HG03060 (cell line): ENCODE measurements around the gene RAD18.

Source experiments
- ATAC-seq: cut with Tn5 transposase; IDR thresholded peaks from one replicate; pipeline ENCODE4 v1.9.1; 2021; ENCODE audit warnings: low read depth, moderate number of reproducible peaks; ENCODE audit not compliant: unreplicated experiment

RAD18 gene

GRCh38 chr3:8909160-8909559 lies 54.1 kb downstream of the RAD18 start:
- ATAC-seq = no peak

- ATAC-seq = no peak
Observed at GRCh38 chr3:8903191-8903590, 60.1 kb downstream of the RAD18 start.

- ATAC-seq = no peak
Observed at GRCh38 chr3:8900869-8901268, 62.4 kb downstream of the RAD18 start.

GRCh38 chr3:8899876-8900460 lies 63.3 kb downstream of the RAD18 start:
- no peak for ATAC-seq

- ATAC-seq = no peak
Observed at GRCh38 chr3:8895829-8896228, 67.4 kb downstream of the RAD18 start.

GRCh38 chr3:8893001-8893400 lies 70.3 kb downstream of the RAD18 start:
- ATAC-seq = no peak

- ATAC-seq = no peak
Observed at GRCh38 chr3:8891774-8892173, 71.5 kb downstream of the RAD18 start.

GRCh38 chr3:8891303-8891702 lies 72.0 kb downstream of the RAD18 start:
- ATAC-seq = no peak

GRCh38 chr3:8888301-8888915 lies 74.9 kb downstream of the RAD18 start:
- no peak for ATAC-seq

- ATAC-seq = no peak
Observed at GRCh38 chr3:8887435-8888300, 75.6 kb downstream of the RAD18 start.

- no peak for ATAC-seq
Observed at GRCh38 chr3:8886546-8886945, 76.7 kb downstream of the RAD18 start.

GRCh38 chr3:8885536-8886316 lies 77.5 kb downstream of the RAD18 start:
- no peak for ATAC-seq

- ATAC-seq = no peak
Observed at GRCh38 chr3:8884630-8885290, 78.5 kb downstream of the RAD18 start.

- ATAC-seq = no peak
Observed at GRCh38 chr3:8882642-8883041, 80.6 kb downstream of the RAD18 start.

- no peak for ATAC-seq
Observed at GRCh38 chr3:8882171-8882593, 81.1 kb downstream of the RAD18 start.

- ATAC-seq = no peak
Observed at GRCh38 chr3:8879347-8879944, 83.8 kb downstream of the RAD18 start.

- ATAC-seq = no peak
Observed at GRCh38 chr3:8875836-8876235, 87.4 kb downstream of the RAD18 start.

- no peak for ATAC-seq
Observed at GRCh38 chr3:8873740-8874139, 89.5 kb downstream of the RAD18 start.

- ATAC-seq = no peak
Observed at GRCh38 chr3:8872261-8872660, 91.0 kb downstream of the RAD18 start.

- no peak for ATAC-seq
Observed at GRCh38 chr3:8871306-8871705, 92.0 kb downstream of the RAD18 start.
